Measurements from ENCODE around the gene THAP5.
"Not testable (repeated sequence)": the region's sequence is repeated elsewhere in the genome, so short reads cannot be mapped to it uniquely, and the experiment has no call there.

THAP5 gene

DNA sequence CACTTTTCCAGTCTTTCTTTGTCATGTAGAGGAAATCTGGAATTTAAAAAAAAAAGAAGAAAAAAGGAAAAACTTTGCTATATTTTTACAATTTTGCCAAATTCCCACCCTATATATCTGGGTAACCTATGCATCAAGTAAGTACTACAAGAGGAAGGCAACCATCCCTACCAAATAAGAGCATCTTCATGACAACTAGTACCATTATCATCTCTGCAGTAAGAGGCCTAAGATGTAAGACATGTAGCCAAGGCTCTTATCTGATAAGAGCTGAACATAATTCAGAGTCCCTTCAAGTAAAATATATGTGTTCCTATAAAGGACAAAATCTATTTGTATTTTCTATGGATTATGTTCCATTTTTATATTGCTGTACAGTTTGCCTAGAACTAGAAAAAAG, 3.5 kb downstream of the THAP5 start:
- no peak for DNase-seq
- Histone ChIP-seq H3K27me3 (no peaks in the 10 kb centered on the region), H3K4me3 (ENCODE audit: low read depth, low read length) (no peak overlapping the region), H3K9me3 (no peaks in the 10 kb centered on the region), H3K4me1 (no peaks in the 10 kb centered on the region), H3K36me3 (0 out of 2 replicates have a peak, but pooled peaks cover 6% of the 10 kb centered on the region)
- TF ChIP-seq, protein P1, sequence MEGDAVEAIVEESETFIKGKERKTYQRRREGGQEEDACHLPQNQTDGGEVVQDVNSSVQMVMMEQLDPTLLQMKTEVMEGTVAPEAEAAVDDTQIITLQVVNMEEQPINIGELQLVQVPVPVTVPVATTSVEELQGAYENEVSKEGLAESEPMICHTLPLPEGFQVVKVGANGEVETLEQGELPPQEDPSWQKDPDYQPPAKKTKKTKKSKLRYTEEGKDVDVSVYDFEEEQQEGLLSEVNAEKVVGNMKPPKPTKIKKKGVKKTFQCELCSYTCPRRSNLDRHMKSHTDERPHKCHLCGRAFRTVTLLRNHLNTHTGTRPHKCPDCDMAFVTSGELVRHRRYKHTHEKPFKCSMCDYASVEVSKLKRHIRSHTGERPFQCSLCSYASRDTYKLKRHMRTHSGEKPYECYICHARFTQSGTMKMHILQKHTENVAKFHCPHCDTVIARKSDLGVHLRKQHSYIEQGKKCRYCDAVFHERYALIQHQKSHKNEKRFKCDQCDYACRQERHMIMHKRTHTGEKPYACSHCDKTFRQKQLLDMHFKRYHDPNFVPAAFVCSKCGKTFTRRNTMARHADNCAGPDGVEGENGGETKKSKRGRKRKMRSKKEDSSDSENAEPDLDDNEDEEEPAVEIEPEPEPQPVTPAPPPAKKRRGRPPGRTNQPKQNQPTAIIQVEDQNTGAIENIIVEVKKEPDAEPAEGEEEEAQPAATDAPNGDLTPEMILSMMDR (IDR thresholded peaks at IDR 0.05; ENCODE audit: low read depth, low read length) = no peak

DNA sequence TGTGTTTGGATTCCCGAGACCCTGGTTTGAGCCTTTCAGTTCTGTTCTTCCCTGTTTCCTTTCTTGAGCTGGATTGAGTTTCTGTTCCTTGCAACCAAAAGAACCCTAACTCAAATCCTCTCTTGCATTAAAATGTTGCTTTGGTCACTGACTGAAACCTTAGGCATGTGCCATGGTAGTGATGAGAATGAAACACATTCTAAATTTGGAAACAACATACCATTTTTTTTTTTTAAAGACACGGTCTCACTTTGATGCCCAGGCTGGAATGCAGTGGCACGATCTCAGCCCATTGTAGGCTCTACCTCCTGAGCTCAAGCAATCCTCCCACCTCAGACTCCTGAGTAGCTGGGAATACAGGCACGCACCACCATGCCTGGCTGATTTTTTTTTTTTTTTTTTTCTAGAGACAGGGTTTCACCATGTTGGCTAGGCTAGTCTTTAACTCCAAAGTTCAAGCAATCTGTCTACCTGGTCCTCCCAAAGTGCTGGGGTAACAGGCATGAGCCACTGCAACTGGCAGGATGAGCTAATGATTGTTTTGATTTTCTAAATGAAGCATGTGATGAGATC, 8.4 kb downstream of the THAP5 start:
- Histone ChIP-seq H3K4me1 (no peaks in the 10 kb centered on the region), H3K4me3 (ENCODE audit: low read depth, low read length) (no peak overlapping the region), H3K36me3 (0 out of 2 replicates have a peak, but pooled peaks cover 6% of the 10 kb centered on the region), H3K9me3 (peaks cover 2% of the 10 kb centered on the region; the same call in 1 of the 2 replicates), H3K27me3 (no peaks in the 10 kb centered on the region)
- TF ChIP-seq, protein P1 (IDR thresholded peaks at IDR 0.05; ENCODE audit: low read depth, low read length) = no peak
- no peak for DNase-seq

DNA sequence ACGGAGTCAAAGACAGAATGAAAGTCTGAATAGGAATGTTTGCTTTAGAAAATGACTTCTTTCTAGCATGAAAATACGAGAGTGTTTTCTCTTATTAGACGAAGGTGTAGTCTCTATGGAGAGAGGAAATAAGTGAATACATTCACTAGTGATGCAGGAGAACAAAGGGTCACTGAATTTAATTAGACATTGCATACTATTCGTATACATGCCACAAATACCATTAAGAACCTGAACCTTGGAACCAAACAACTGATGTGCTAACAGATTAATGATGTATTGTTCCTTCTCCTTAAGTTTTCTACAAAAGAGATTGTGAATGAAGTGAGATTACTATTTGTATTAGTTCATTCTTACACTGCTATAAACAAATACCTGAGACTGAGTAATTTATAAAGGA, 10.3 kb downstream of the THAP5 start:
- TF ChIP-seq, protein P1 (IDR thresholded peaks at IDR 0.05; ENCODE audit: low read depth, low read length) = no peak
- no peak overlapping the region for H3K4me3 ChIP-seq (ENCODE audit: low read depth, low read length)
- DNase-seq = no peak
- H3K36me3 ChIP-seq = 0 out of 2 replicates have a peak, but pooled peaks cover 2% of the 10 kb centered on the region
- no peaks in the 10 kb centered on the region for H3K4me1 ChIP-seq
- no peaks in the 10 kb centered on the region for H3K27me3 ChIP-seq
- peaks cover 2% of the 10 kb centered on the region; the same call in 1 of the 2 replicates for H3K9me3 ChIP-seq

DNA sequence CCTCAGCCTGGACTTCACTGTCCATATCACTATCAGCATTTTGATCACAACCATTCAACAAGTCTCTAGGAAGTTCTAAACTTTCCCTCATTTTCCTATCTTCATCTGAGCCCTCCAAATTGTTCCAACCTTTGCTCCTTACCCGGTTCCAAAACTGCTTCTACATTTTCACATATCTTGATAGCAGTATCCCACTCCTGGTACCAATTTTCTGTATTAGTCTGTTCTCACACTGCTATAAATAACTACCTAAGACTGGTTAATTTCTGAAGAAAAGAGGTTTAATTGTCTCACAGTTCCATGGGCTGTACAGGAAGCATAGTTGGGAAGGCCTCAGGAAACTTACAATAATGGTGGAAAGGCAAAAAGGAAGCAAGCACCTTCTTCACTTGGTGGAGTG, 11.9 kb downstream of the THAP5 start:
- H3K4me1 ChIP-seq = no peaks in the 10 kb centered on the region
- H3K9me3 ChIP-seq = peaks cover 2% of the 10 kb centered on the region; the same call in 1 of the 2 replicates
- DNase-seq = no peak

DNA sequence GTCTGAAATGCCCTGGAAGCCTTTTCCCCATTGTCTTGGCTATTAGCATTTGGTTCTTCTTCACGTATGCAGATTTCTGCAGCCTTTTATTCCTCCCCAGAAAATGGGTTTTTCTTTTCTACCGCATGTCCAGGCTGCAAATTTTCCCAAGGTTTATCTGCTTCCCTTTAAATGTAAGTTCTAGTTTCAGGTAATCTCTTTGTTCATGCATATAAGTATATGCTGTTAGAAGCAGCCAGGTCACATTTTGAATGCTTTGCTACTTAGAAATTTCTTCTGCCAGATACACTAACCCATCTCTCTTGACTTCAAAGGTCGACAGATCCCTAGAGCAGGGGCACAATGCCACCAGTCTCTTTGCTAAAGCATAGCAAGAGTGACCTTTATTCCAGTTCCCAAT, 12.3 kb downstream of the THAP5 start:
- no peaks in the 10 kb centered on the region for H3K27me3 ChIP-seq
- no peaks in the 10 kb centered on the region for H3K4me1 ChIP-seq
- no peak overlapping the region for H3K4me3 ChIP-seq (ENCODE audit: low read depth, low read length)
- DNase-seq = no peak
- H3K9me3 ChIP-seq = peaks cover 2% of the 10 kb centered on the region; the same call in 1 of the 2 replicates
- TF ChIP-seq, protein P1 (IDR thresholded peaks at IDR 0.05; ENCODE audit: low read depth, low read length) = no peak
- no peaks in the 10 kb centered on the region for H3K36me3 ChIP-seq

More for the DNA sequence above, 11.9 kb downstream of the THAP5 start:
- Histone ChIP-seq H3K36me3 (no peaks in the 10 kb centered on the region), H3K4me3 (ENCODE audit: low read depth, low read length) (no peak overlapping the region), H3K27me3 (no peaks in the 10 kb centered on the region)
- TF ChIP-seq, protein P1 (IDR thresholded peaks at IDR 0.05; ENCODE audit: low read depth, low read length) = no peak

DNA sequence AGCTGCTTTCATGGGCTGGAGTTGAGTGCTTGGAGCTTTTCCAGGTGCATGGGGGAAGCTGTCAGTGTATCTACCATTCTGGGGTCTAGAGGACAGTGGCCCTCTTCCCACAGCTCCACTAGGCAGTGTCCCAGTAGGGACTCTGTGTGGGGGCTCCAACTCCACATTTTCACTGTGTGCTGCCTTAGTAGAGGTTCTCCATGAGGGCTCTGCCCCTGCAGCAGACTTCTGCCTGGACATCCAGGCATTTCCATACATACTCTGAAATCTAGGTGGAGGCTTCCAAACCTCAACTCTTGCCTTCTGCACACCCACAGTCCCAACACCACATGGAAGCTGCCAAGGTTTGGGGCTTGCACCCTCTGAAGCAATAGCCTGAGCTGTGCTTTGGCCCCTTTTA, 12.8 kb downstream of the THAP5 start:
- not testable (repeated sequence) for H3K4me3 ChIP-seq (ENCODE audit: low read depth, low read length); H3K36me3 ChIP-seq; H3K9me3 ChIP-seq; H3K4me1 ChIP-seq; H3K27me3 ChIP-seq; DNase-seq

DNA sequence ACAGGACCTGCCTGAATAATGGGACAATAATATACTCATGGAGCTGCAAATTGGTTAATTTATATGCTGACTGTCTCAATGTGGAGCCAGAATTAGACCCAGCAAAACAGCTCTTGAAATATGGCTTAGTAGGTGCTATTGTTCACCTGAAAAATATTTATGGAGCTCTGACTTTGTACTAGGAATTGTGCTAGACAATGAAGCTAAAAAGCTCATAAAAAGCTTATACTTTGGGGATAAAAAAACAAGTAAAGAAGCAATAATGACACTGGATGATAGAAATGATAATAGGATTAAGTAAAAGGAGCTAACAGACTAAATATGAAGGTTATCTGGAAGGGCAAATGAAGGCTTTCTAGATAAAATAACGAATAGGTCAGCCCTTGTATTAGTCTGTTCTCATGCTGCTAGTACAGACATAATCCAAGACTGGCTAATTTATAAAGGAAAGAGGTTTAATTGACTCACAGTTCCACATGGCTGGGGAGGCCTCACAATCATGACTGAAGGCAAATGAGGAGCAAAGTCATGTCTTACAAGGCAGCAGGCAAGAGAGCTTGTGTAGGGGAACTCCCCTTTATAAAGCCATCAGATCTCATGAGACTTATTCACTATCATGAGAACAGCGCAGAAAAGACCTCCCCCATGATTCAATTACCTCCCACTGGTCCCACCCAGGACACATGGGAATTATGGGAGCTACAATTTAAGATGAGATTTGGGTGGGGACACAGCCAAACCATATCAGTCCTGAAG, 21.2 kb downstream of the THAP5 start:
- H3K4me1 ChIP-seq; H3K27me3 ChIP-seq; H3K9me3 ChIP-seq; DNase-seq; H3K4me3 ChIP-seq (ENCODE audit: low read depth, low read length); H3K36me3 ChIP-seq: not testable (repeated sequence)
